ENCODE measurements around the gene R3HDM1. TPM values are rescaled to one million over a fixed set of nuclear protein-coding genes. Genes with fewer than 3 reads are reported as not detected.
"Not testable (repeated sequence)": the region's sequence is repeated elsewhere in the genome, so short reads cannot be mapped to it uniquely, and the experiment has no call there.

Gene R3HDM1
- total and polyA plus RNA-seq, 2 experiments from 2014 or later = 9.1 to 10.9 TPM

DNA sequence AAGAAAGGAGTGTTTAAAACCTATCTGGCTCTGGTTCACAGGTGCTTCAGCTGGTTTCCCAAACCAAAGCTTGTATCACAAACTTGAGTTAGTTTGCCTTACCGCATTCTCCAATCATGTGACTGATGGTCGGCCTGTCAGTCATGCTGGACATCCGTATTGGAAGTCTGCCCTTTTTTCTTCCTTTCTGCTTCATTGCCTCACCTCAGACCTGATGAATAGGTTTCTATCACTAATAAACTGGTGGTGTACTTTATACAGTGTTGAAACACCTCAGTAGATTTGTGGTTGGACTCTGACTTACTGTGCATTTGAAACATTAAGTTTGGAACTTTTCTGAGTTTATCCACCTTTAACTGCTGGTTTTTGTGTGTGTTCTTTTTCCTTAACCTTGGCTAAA lies 84.1 kb downstream of the R3HDM1 start:
- TF ChIP-seq EZH2 (IDR thresholded peaks at IDR 0.05; ENCODE audit: borderline replicate concordance) = no peak
- Histone ChIP-seq H2AFZ (no peak overlapping the region), H4K20me1 (ENCODE audit: insufficient read depth, poor library complexity, severe bottlenecking) (no peaks in the 10 kb centered on the region), H3K9me3 (ENCODE audit: low read depth) (no peaks in the 10 kb centered on the region), H3K79me2 (no peaks in the 10 kb centered on the region), H3K4me1 (ENCODE audit: insufficient read depth) (no peaks in the 10 kb centered on the region), H3K36me3 (replicated peaks; ENCODE audit: insufficient read depth, low read depth) (no peaks in the 10 kb centered on the region), H3K4me3 (no peak overlapping the region), H3K9me2 (replicated peaks; ENCODE audit: insufficient read depth) (no peaks in the 10 kb centered on the region), H3K27me3 (no peaks in the 10 kb centered on the region), H3K4me2 (no peak overlapping the region), H3K27ac (no peak overlapping the region)
- DNase-seq (ENCODE audit: low spot score) = no peak
- 96% methylated on average over 3 of the region's 3 CpGs for WGBS (ENCODE audit: low lambda C conversion rate, missing lambda C conversion rate)

DNA sequence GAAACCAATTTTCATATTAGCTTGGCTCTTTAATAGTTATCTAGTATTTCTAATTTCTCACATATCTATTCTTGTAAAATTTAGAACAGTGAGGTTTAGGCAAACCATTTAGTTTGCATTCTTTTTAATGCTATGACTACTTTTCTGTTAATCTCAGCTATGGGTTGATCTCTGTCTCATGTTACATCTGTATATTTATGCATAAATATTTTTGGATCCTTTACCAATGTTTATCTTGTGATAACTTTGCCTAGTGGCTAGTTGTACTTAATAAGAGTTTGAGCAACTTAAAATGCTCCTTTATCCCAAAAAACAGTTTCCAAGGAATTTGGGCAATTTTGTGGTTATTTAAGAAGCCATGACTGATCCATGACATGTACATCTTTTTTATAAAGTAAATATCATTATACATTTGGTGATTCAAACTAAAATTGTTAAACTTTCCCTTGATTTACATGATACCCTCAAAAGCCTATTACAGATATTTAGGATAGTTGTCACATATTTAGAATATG lies 86.3 kb downstream of the R3HDM1 start:
- H3K9me3 ChIP-seq (ENCODE audit: low read depth) = no peaks in the 10 kb centered on the region
- H3K27ac ChIP-seq = no peak overlapping the region
- DNase-seq (ENCODE audit: low spot score) = no peak
- no peak overlapping the region for H2AFZ ChIP-seq
- no peaks in the 10 kb centered on the region for H3K79me2 ChIP-seq
- no peaks in the 10 kb centered on the region for H4K20me1 ChIP-seq (ENCODE audit: insufficient read depth, poor library complexity, severe bottlenecking)
- TF ChIP-seq, protein P1, sequence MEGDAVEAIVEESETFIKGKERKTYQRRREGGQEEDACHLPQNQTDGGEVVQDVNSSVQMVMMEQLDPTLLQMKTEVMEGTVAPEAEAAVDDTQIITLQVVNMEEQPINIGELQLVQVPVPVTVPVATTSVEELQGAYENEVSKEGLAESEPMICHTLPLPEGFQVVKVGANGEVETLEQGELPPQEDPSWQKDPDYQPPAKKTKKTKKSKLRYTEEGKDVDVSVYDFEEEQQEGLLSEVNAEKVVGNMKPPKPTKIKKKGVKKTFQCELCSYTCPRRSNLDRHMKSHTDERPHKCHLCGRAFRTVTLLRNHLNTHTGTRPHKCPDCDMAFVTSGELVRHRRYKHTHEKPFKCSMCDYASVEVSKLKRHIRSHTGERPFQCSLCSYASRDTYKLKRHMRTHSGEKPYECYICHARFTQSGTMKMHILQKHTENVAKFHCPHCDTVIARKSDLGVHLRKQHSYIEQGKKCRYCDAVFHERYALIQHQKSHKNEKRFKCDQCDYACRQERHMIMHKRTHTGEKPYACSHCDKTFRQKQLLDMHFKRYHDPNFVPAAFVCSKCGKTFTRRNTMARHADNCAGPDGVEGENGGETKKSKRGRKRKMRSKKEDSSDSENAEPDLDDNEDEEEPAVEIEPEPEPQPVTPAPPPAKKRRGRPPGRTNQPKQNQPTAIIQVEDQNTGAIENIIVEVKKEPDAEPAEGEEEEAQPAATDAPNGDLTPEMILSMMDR (IDR thresholded peaks at IDR 0.05; ENCODE audit: poor library complexity) = no peak
- TF ChIP-seq EZH2 (IDR thresholded peaks at IDR 0.05; ENCODE audit: borderline replicate concordance) (no peak), EZH2phosphoT487 (IDR thresholded peaks at IDR 0.05; ENCODE audit: low read depth, severe bottlenecking, unreplicated experiment) (no peak)
- no peaks in the 10 kb centered on the region for H3K27me3 ChIP-seq
- H3K4me2 ChIP-seq = no peak overlapping the region
- no peaks in the 10 kb centered on the region for H3K4me1 ChIP-seq (ENCODE audit: insufficient read depth)
- no peak overlapping the region for H3K4me3 ChIP-seq
- no peaks in the 10 kb centered on the region for H3K9me2 ChIP-seq (replicated peaks; ENCODE audit: insufficient read depth)
- H3K36me3 ChIP-seq (replicated peaks; ENCODE audit: insufficient read depth, low read depth) = no peaks in the 10 kb centered on the region

DNA sequence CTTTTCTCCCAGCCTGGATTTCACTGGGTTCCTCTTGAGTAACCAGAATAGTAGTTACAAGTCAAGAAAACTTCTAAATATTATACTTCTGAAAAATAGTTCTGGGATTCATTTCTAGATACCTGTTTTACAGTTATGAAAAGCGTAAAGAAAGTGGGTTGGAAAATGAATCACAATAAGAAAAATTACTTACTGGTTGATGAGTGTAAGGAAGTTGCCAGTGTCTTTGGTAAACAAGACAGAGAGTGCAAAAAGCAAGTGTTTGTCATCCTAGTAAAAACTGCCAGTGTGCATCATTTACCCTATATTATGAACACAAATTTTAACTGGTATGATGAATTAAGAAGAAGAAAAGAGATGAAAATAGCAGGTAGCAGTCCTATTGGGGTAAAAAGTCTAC lies 88.9 kb downstream of the R3HDM1 start:
- no peaks in the 10 kb centered on the region for H3K27me3 ChIP-seq
- no peaks in the 10 kb centered on the region for H3K4me1 ChIP-seq (ENCODE audit: insufficient read depth)
- TF ChIP-seq EZH2phosphoT487 (IDR thresholded peaks at IDR 0.05; ENCODE audit: low read depth, severe bottlenecking, unreplicated experiment) (no peak), EZH2 (IDR thresholded peaks at IDR 0.05; ENCODE audit: borderline replicate concordance) (no peak)
- TF ChIP-seq, protein P1 (IDR thresholded peaks at IDR 0.05; ENCODE audit: poor library complexity) = no peak
- no peak for DNase-seq (ENCODE audit: low spot score)
- no peak overlapping the region for H3K4me2 ChIP-seq
- no peaks in the 10 kb centered on the region for H3K9me3 ChIP-seq (ENCODE audit: low read depth)
- H3K9me2 ChIP-seq (replicated peaks; ENCODE audit: insufficient read depth) = no peaks in the 10 kb centered on the region
- H4K20me1 ChIP-seq (ENCODE audit: insufficient read depth, poor library complexity, severe bottlenecking) = no peaks in the 10 kb centered on the region
- H2AFZ ChIP-seq = no peak overlapping the region
- no peaks in the 10 kb centered on the region for H3K79me2 ChIP-seq
- WGBS (ENCODE audit: low lambda C conversion rate, missing lambda C conversion rate) = 100% methylated on average over 1 of the region's 1 CpG
- no peak overlapping the region for H3K27ac ChIP-seq
- no peaks in the 10 kb centered on the region for H3K36me3 ChIP-seq (replicated peaks; ENCODE audit: insufficient read depth, low read depth)
- H3K4me3 ChIP-seq = no peak overlapping the region

DNA sequence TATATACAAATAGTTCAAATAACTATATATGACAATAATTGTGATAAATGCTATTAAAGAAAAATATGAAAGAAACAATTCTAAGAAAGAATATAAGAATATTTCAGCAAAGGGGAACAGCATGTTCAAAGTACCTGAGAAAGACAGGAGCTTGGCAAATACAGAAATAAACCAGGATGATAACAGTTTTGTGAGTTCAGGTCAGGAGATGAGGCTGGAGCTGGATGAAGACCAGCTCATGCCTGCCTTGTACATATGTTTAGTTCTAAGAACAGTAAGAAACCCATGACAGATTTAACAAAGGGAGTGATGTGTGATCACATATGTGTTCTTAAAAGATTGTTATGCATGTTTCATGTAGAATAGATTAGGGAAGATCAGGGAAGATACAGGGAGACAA lies 98.2 kb downstream of the R3HDM1 start:
- Histone ChIP-seq H3K4me1 (ENCODE audit: insufficient read depth) (no peaks in the 10 kb centered on the region), H2AFZ (no peak overlapping the region), H3K4me3 (no peak overlapping the region), H3K27me3 (no peaks in the 10 kb centered on the region), H3K36me3 (replicated peaks; ENCODE audit: insufficient read depth, low read depth) (no peaks in the 10 kb centered on the region), H3K9me3 (ENCODE audit: low read depth) (no peaks in the 10 kb centered on the region), H3K27ac (no peak overlapping the region), H4K20me1 (ENCODE audit: insufficient read depth, poor library complexity, severe bottlenecking) (no peaks in the 10 kb centered on the region), H3K79me2 (no peaks in the 10 kb centered on the region), H3K9me2 (replicated peaks; ENCODE audit: insufficient read depth) (no peaks in the 10 kb centered on the region), H3K4me2 (no peak overlapping the region)
- no peak for DNase-seq (ENCODE audit: low spot score)
- TF ChIP-seq, protein P1 (IDR thresholded peaks at IDR 0.05; ENCODE audit: poor library complexity) = no peak
- TF ChIP-seq EZH2phosphoT487 (IDR thresholded peaks at IDR 0.05; ENCODE audit: low read depth, severe bottlenecking, unreplicated experiment) (no peak), EZH2 (IDR thresholded peaks at IDR 0.05; ENCODE audit: borderline replicate concordance) (no peak)

DNA sequence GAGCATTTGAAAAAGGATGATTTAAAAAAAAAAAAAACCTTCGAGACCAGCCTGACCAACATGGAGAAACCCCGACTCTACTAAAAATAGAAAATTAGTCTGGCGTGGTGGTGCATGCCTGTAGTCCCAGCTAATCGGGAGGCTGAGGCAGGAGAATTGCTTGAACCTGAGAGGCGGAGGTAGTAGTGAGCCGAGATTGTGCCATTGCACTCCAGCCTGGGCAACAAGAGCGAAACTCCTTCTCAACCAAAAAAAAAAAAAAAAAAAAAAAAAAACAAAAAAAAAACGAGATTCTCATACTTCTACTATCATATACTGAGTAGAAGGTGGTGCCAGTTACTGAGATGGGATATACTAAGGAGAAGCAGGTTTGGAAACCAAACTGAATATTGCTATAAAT lies 98.8 kb downstream of the R3HDM1 start:
- DNase-seq (ENCODE audit: low spot score); H3K4me2 ChIP-seq: not testable (repeated sequence)
- 98% methylated on average over 7 of the region's 8 CpGs for WGBS (ENCODE audit: low lambda C conversion rate, missing lambda C conversion rate)

More for the DNA sequence above, 98.8 kb downstream of the R3HDM1 start:
- not testable (repeated sequence) for H3K4me3 ChIP-seq; H3K9me2 ChIP-seq (replicated peaks; ENCODE audit: insufficient read depth); H3K27ac ChIP-seq; H2AFZ ChIP-seq; H3K27me3 ChIP-seq; H3K4me1 ChIP-seq (ENCODE audit: insufficient read depth); H3K79me2 ChIP-seq; H3K9me3 ChIP-seq (ENCODE audit: low read depth); H4K20me1 ChIP-seq (ENCODE audit: insufficient read depth, poor library complexity, severe bottlenecking); H3K36me3 ChIP-seq (replicated peaks; ENCODE audit: insufficient read depth, low read depth)
